Tibial nerve (tissue), 4 donors: ENCODE measurements around the gene DOK6. TPM values are rescaled to one million over a fixed set of nuclear protein-coding genes. Genes with fewer than 3 reads are reported as not detected.

Source experiments
- DNase-seq, 2 donors: peaks; one replicate each; pipeline ENCODE4 v3.0.0-alpha.2; 2019; ENCODE audit warnings: low spot score in 2 of 2
- H3K27ac ChIP-seq, 4 donors: fragments of 200-600 bp; sonication (generic) in 3 of 4; one replicate each; pipeline ENCODE4 v1.5.1; 2017 to 2019; ENCODE audit warnings: mild to moderate bottlenecking in 1 of 4
- H3K27me3 ChIP-seq, 2 donors: fragments of 200-600 bp; sonication (generic) in 1 of 2; one replicate each; pipeline versions ENCODE4 v1.5.1 to v1.6.0; 2017 to 2019
- H3K36me3 ChIP-seq, 3 donors: fragments of 200-600 bp; sonication (generic); one replicate each; pipeline ENCODE4 v1.5.1; 2018 to 2019
- H3K4me1 ChIP-seq, 4 donors: fragments of 200-600 bp; sonication (generic) in 3 of 4; one replicate each; pipeline ENCODE4 v1.5.1; 2017 to 2019
- H3K4me3 ChIP-seq, 4 donors: fragments of 200-600 bp; sonication (generic) in 3 of 4; one replicate each; pipeline ENCODE4 v1.5.1; 2017 to 2019; ENCODE audit warnings: mild to moderate bottlenecking in 1 of 4, moderate library complexity in 1 of 4
- H3K9me3 ChIP-seq, 4 donors: fragments of 200-600 bp; sonication (generic) in 3 of 4; one replicate each; pipeline ENCODE4 v1.5.1; 2017 to 2019
- CTCF ChIP-seq, 5 experiments: fragments of 200-600 bp in 3 of 5; fragments of 450-650 bp in 2 of 5; sonication (generic) in 3 of 5; IDR thresholded peaks; one replicate each; pipeline ENCODE4 v1.5.1; 2016 to 2019; ENCODE audit warnings: antibody characterized with exemption in 5 of 5, mild to moderate bottlenecking in 3 of 5, moderate library complexity in 2 of 5
- EP300 ChIP-seq, 2 donors: sonication (generic); formaldehyde crosslinking; IDR thresholded peaks; one replicate each; pipeline ENCODE4 v1.6.1; 2017; ENCODE audit warnings: antibody characterized with exemption in 2 of 2, mild to moderate bottlenecking in 1 of 2
- POLR2A ChIP-seq, 2 donors: fragments of 450-650 bp; IDR thresholded peaks; one replicate each; pipeline ENCODE4 v1.6.1; 2017; ENCODE audit warnings: antibody characterized with exemption in 2 of 2, mild to moderate bottlenecking in 2 of 2, moderate library complexity in 2 of 2
- WGBS, 2 donors: methylation state at CpG; one replicate each; pipeline ENCODE4 v1.1.5; 2018; 5-methylcytosine and 5-hydroxymethylcytosine counted together
- total RNA-seq, 4 donors: library from RNA; depleted of rRNA; stranded (reverse); fragments of >200 nt; gene quantifications; one replicate each; pipeline ENCODE4 v1.1.0, GENCODE V29; 2016

Gene DOK6
- total RNA-seq, 4 donors from 2014 or later: 4.0 to 28.6 (median 6.1) TPM

GRCh38 chr18:69432847-69433246 is 32.2 kb downstream of the DOK6 start:
- no peak overlapping the region for H3K27ac ChIP-seq
- no peaks in the 10 kb centered on the region for H3K27me3 ChIP-seq
- TF ChIP-seq POLR2A (IDR thresholded peaks at IDR 0.05) (no peak), EP300 (IDR thresholded peaks at IDR 0.05) (no peak), CTCF (IDR thresholded peaks at IDR 0.05) (no peak)
- H3K36me3 ChIP-seq: no peaks in the 10 kb centered on the region
- peaks cover 0 to 9% (median 0%) of the 10 kb centered on the region in 4 donors for H3K9me3 ChIP-seq
- H3K4me1 ChIP-seq: no peaks in the 10 kb centered on the region
- no peak overlapping the region for H3K4me3 ChIP-seq
- no peak for DNase-seq

- Histone ChIP-seq H3K9me3 (peaks cover 0 to 25% (median 4%) of the 10 kb centered on the region in 4 donors), H3K4me1 (no peaks in the 10 kb centered on the region), H3K27ac (no peak overlapping the region), H3K4me3 (no peak overlapping the region), H3K27me3 (no peaks in the 10 kb centered on the region), H3K36me3 (peaks cover 0 to 6% (median 0%) of the 10 kb centered on the region in 3 donors)
- WGBS, 2 donors: 89 to 99% methylated on average over 2 of the region's 2 CpGs
- no peak for DNase-seq
- TF ChIP-seq POLR2A (IDR thresholded peaks at IDR 0.05) (no peak), CTCF (IDR thresholded peaks at IDR 0.05) (no peak), EP300 (IDR thresholded peaks at IDR 0.05) (no peak)
These were observed 34.3 kb downstream of the DOK6 start for GRCh38 chr18:69435000-69435399.

- no peaks in the 10 kb centered on the region for H3K27me3 ChIP-seq
These were observed 43.5 kb downstream of the DOK6 start for GRCh38 chr18:69444221-69444620.

GRCh38 chr18:69447886-69448285 is 47.2 kb downstream of the DOK6 start:
- H3K4me3 ChIP-seq: no peak overlapping the region
- peaks cover 0 to 2% (median 0%) of the 10 kb centered on the region in 4 donors for H3K9me3 ChIP-seq
- H3K36me3 ChIP-seq: no peaks in the 10 kb centered on the region
- WGBS, 2 donors: 100% methylated on average over 1 of the region's 1 CpG
- H3K27me3 ChIP-seq: no peaks in the 10 kb centered on the region
- no peak overlapping the region for H3K27ac ChIP-seq
- DNase-seq: no peak
- TF ChIP-seq CTCF (IDR thresholded peaks at IDR 0.05) (no peak), EP300 (IDR thresholded peaks at IDR 0.05) (no peak), POLR2A (IDR thresholded peaks at IDR 0.05) (no peak)
- H3K4me1 ChIP-seq: no peaks in the 10 kb centered on the region

More at GRCh38 chr18:69444221-69444620, 43.5 kb downstream of the DOK6 start:
- Histone ChIP-seq H3K4me1 (no peaks in the 10 kb centered on the region), H3K36me3 (peaks cover 0 to 1% (median 0%) of the 10 kb centered on the region in 3 donors), H3K27ac (no peak overlapping the region), H3K4me3 (no peak overlapping the region), H3K9me3 (peaks cover 0 to 8% (median 4%) of the 10 kb centered on the region in 4 donors)
- TF ChIP-seq POLR2A (IDR thresholded peaks at IDR 0.05) (no peak), EP300 (IDR thresholded peaks at IDR 0.05) (no peak), CTCF (IDR thresholded peaks at IDR 0.05) (no peak)
- 73 to 78% methylated on average over 4 of the region's 4 CpGs for WGBS, 2 donors
- DNase-seq: no peak

GRCh38 chr18:69455125-69455524 is 54.4 kb downstream of the DOK6 start:
- Histone ChIP-seq H3K27me3 (no peaks in the 10 kb centered on the region), H3K36me3 (no peaks in the 10 kb centered on the region), H3K9me3 (peaks cover 0 to 15% (median 0%) of the 10 kb centered on the region in 4 donors), H3K4me3 (no peak overlapping the region), H3K27ac (no peak overlapping the region), H3K4me1 (no peaks in the 10 kb centered on the region)
- TF ChIP-seq CTCF (IDR thresholded peaks at IDR 0.05) (no peak), POLR2A (IDR thresholded peaks at IDR 0.05) (no peak)
- WGBS, 2 donors: 25 to 29% methylated on average over 1 of the region's 1 CpG
- no peak for DNase-seq
